Hepatocyte (in vitro differentiated cells): ENCODE results near the gene HLA-B. TPM values are rescaled to one million over a fixed set of nuclear protein-coding genes. Genes with fewer than 3 reads are reported as not detected.
A peak's percentile ranks its signal among the peaks of the same experiment; 100 is the strongest.

ENCODE experiments used
- DNase-seq: peaks from one replicate; pipeline ENCODE4 v3.0.0-alpha.2; 2016; ENCODE audit warnings: low spot score
- H2AFZ ChIP-seq: fragments of 200-600 bp; sonication (generic); 2 replicates; pipeline ENCODE4 v1.6.0; 2016; ENCODE audit warnings: antibody characterized with exemption, mild to moderate bottlenecking
- H3K27ac ChIP-seq: fragments of 200-600 bp; sonication (generic); 2 replicates; pipeline ENCODE4 v1.5.1; 2016; ENCODE audit warnings: mild to moderate bottlenecking
- H3K27me3 ChIP-seq: fragments of 200-600 bp; sonication (generic); 2 replicates; pipeline ENCODE4 v1.6.1; 2016
- H3K36me3 ChIP-seq: fragments of 200-600 bp; sonication (generic); replicated peaks from 2 replicates; pipeline ENCODE4 v1.5.1; 2016; ENCODE audit warnings: low read depth; ENCODE audit not compliant: insufficient read depth
- H3K4me1 ChIP-seq: fragments of 200-600 bp; sonication (generic); 2 replicates; pipeline ENCODE4 v1.5.1; 2016; ENCODE audit warnings: mild to moderate bottlenecking, moderate library complexity; ENCODE audit not compliant: insufficient read depth
- H3K4me2 ChIP-seq: fragments of 200-600 bp; sonication (generic); 2 replicates; pipeline ENCODE4 v1.6.0; 2016
- H3K4me3 ChIP-seq: fragments of 200-600 bp; sonication (generic); 2 replicates; pipeline ENCODE4 v1.5.1; 2016; ENCODE audit warnings: mild to moderate bottlenecking
- H3K79me2 ChIP-seq: fragments of 200-600 bp; sonication (generic); 2 replicates; pipeline ENCODE4 v1.6.0; 2017; ENCODE audit warnings: mild to moderate bottlenecking
- H3K9me2 ChIP-seq: fragments of 200-600 bp; sonication (generic); replicated peaks from 2 replicates; pipeline ENCODE4 v1.6.0; 2017; ENCODE audit warnings: mild to moderate bottlenecking; ENCODE audit not compliant: insufficient read depth
- H3K9me3 ChIP-seq: fragments of 200-600 bp; sonication (generic); 2 replicates; pipeline ENCODE4 v1.5.1; 2016; ENCODE audit warnings: low read depth, mild to moderate bottlenecking
- H4K20me1 ChIP-seq: fragments of 200-600 bp; sonication (generic); 2 replicates; pipeline ENCODE4 v1.6.0; 2016; ENCODE audit warnings: mild to moderate bottlenecking; ENCODE audit not compliant: insufficient read depth, poor library complexity, severe bottlenecking
- CTCF ChIP-seq: fragments of 200-600 bp; sonication (generic); IDR thresholded peaks from 2 replicates; pipeline ENCODE4 v1.5.1; 2016; ENCODE audit warnings: antibody characterized with exemption, mild to moderate bottlenecking; ENCODE audit not compliant: poor library complexity
- EZH2 ChIP-seq: fragments of 200-600 bp; sonication (generic); IDR thresholded peaks from 2 replicates; pipeline ENCODE4 v1.6.1; 2016; ENCODE audit warnings: antibody characterized with exemption, mild to moderate bottlenecking, borderline replicate concordance
- EZH2phosphoT487 ChIP-seq: fragments of 200-600 bp; sonication (generic); IDR thresholded peaks from one replicate; pipeline ENCODE4 v1.6.1; 2018; ENCODE audit warnings: antibody characterized with exemption, mild to moderate bottlenecking, low read depth, moderate library complexity; ENCODE audit not compliant: unreplicated experiment, severe bottlenecking
- WGBS: methylation state at CpG from one replicate; pipeline ENCODE4 v1.1.6; 2016; ENCODE audit warnings: low lambda C conversion rate; ENCODE audit errors: missing lambda C conversion rate; 5-methylcytosine and 5-hydroxymethylcytosine counted together
- polyA plus RNA-seq: library from polyadenylated mRNA; unstranded; fragments of >200 nt; fragmentation: Nextera tagmentation; extraction: Ambion mirVana; gene quantifications from 2 replicates; pipeline ENCODE4 v1.2.1, GENCODE V29; 2016
- total RNA-seq: library from RNA; depleted of rRNA; stranded (reverse); fragments of >200 nt; gene quantifications from 2 replicates; pipeline ENCODE4 v1.2.3, GENCODE V29; 2014

The HLA-B gene
- total and polyA plus RNA-seq, 2 experiments from 2014 or later, result 52.2 to 151 TPM

- Histone ChIP-seq H3K9me3 (no peaks in the 10 kb centered on the region), H3K79me2 (peaks cover 50% of the 10 kb centered on the region), H3K27ac (peak overlapping the region; percentile 98), H3K27me3 (no peaks in the 10 kb centered on the region), H3K4me1 (peaks cover 22% of the 10 kb centered on the region), H2AFZ (peak overlapping the region; percentile 43), H3K36me3 (no peaks in the 10 kb centered on the region), H3K4me3 (peak overlapping the region; percentile 41), H4K20me1 (peaks cover 25% of the 10 kb centered on the region), H3K9me2 (no peaks in the 10 kb centered on the region), H3K4me2 (peak overlapping the region; percentile 86)
- peak; percentile 57 for DNase-seq
- WGBS, result 30% methylated on average over 26 of the region's 27 CpGs
- TF ChIP-seq EZH2 (no peak), EZH2phosphoT487 (no peak), CTCF (no peak)
These were observed 45.6 kb upstream of the HLA-B start for GRCh38 chr6:31402324-31403282.

- H3K9me2 ChIP-seq, result no peaks in the 10 kb centered on the region
- H2AFZ ChIP-seq, result no peak overlapping the region
- no peaks in the 10 kb centered on the region for H3K27me3 ChIP-seq
- H3K79me2 ChIP-seq, result peaks cover 38% of the 10 kb centered on the region
- peak overlapping the region; percentile 89 for H3K4me3 ChIP-seq
- peaks cover 14% of the 10 kb centered on the region for H4K20me1 ChIP-seq
- peaks cover 22% of the 10 kb centered on the region for H3K4me1 ChIP-seq
- no peaks in the 10 kb centered on the region for H3K36me3 ChIP-seq
- peak overlapping the region; percentile 86 for H3K4me2 ChIP-seq
- 58% methylated on average over 4 of the region's 4 CpGs for WGBS
- DNase-seq, result peak; percentile 55
- H3K9me3 ChIP-seq, result no peaks in the 10 kb centered on the region
- TF ChIP-seq EZH2 (no peak), CTCF (no peak), EZH2phosphoT487 (no peak)
- peak overlapping the region; percentile 98 for H3K27ac ChIP-seq
These were observed 44.4 kb upstream of the HLA-B start for GRCh38 chr6:31401403-31401802.

GRCh38 chr6:31400467-31401289, 43.7 kb upstream of the HLA-B start:
- Histone ChIP-seq H3K4me2 (peak overlapping the region; percentile 86), H3K27me3 (no peaks in the 10 kb centered on the region), H3K79me2 (peaks cover 31% of the 10 kb centered on the region), H3K9me2 (no peaks in the 10 kb centered on the region), H3K27ac (peak overlapping the region; percentile 98), H3K36me3 (no peaks in the 10 kb centered on the region), H3K9me3 (no peaks in the 10 kb centered on the region), H3K4me3 (peak overlapping the region; percentile 89), H3K4me1 (peaks cover 22% of the 10 kb centered on the region), H4K20me1 (peaks cover 8% of the 10 kb centered on the region), H2AFZ (peak overlapping the region; percentile 68)
- TF ChIP-seq EZH2phosphoT487 (no peak), CTCF (no peak), EZH2 (no peak)
- DNase-seq, result peak; percentile 83
- 8% methylated on average over 28 of the region's 30 CpGs for WGBS
